Stimulated activated CD4-positive, alpha-beta T cell treated with anti-CD3 and anti-CD28 coated beads, TNF-alpha, amount 100 ng/mL, for 4 hours (primary cell): ENCODE data around the gene SOWAHC.
"Not testable (repeated sequence)": the region's sequence is repeated elsewhere in the genome, so short reads cannot be mapped to it uniquely, and the experiment has no call there.

Experiments
- DNase-seq, 3 experiments: peaks; one replicate each; pipeline ENCODE4 v3.0.0-alpha.2; 2020; ENCODE audit warnings: low read depth in 3 of 3

SOWAHC gene, protein sequence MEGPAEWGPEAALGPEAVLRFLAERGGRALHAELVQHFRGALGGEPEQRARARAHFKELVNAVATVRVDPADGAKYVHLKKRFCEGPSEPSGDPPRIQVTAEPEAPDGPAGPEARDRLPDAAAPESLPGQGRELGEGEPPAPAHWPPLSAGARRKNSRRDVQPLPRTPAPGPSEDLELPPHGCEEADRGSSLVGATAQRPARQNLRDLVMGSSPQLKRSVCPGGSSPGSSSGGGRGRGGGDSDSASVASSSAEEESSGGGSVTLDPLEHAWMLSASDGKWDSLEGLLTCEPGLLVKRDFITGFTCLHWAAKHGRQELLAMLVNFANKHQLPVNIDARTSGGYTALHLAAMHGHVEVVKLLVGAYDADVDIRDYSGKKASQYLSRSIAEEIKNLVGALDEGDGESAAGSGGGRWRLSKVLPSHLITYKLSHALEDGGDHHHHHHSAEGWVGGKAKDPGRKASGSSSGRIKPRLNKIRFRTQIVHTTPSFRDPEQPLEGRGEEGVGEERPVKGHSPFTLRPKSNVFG

GRCh38 chr2:109613922-109614714, at the start of gene SOWAHC, which contains the start of gene SEPTIN10:
Gene SOWAHC (plus strand): TSS chr2:109614364. CDS start chr2:109614490, 126 bp downstream.
Gene SEPTIN10 (minus strand): TSS chr2:109613966. CDS start chr2:109613827, 139 bp downstream.
- peak; percentile 61 to 68 (median 65) for DNase-seq

DNA sequence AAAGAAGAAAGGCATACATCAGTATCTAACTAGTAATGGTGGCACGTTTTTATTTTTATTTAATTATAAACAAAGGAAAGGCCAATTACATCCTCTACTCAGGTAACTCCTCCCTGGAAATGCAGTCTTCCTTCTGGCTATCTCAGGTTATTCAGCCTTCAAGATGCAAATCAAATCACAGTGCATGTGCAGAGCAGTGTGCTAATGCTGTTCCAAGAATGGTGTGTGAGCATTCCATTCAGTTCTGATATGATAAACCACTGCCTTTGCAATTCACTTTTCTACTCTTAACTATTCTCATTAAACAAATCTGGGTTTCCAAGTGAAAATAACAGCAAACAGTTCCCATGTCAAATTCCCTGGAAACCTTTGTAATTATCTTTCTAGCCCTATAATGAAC, 38.8 kb upstream of the SOWAHC start:
- no peak for DNase-seq

GRCh38 chr2:109577630-109578029, 36.5 kb upstream of the SOWAHC start:
- not testable (repeated sequence) for DNase-seq

DNA sequence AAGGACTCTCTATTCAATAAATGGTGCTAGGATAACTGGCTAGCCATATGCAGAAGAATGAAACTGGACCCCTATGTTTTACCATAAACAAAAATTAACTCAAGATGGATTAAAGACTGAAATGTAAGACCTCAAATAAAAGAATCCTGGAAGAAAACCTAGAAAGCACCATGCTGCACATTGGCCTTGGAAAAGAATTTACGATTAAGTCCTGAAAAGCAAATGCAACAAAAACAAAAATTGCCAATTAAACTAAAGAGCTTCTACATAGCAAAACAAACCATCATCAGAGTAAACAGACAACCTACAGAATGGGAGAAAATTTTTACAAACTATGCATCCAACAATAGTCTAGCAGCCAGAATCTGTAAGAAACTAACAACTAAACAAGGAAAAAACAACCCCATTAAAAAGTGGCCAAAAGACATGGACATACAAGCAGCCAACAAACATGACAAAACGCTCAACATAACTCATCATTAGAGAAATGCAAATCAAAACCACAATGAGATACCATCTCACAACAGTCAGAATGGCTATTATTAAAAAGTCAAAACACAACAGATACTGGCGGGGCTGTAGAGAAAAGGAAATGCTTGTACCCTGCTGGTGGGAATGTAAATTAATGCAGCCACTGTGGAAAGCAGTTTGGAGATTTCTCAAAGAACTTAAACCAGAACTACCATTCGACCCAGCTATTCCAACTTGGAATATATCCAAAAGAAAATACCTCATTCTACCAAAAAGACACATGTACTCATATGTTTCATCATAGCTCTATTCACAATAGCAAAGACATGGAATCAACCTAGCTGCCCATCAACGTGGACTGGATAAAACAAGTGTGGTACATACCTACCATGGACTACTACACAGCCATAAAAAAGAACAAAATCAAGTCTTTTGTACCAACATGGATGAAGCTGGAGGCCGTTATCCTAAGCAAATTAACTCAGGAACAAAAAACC, 31.0 kb upstream of the SOWAHC start:
- no peak for DNase-seq

GRCh38 chr2:109586687-109587086, 27.5 kb upstream of the SOWAHC start:
- DNase-seq, result no peak

DNA sequence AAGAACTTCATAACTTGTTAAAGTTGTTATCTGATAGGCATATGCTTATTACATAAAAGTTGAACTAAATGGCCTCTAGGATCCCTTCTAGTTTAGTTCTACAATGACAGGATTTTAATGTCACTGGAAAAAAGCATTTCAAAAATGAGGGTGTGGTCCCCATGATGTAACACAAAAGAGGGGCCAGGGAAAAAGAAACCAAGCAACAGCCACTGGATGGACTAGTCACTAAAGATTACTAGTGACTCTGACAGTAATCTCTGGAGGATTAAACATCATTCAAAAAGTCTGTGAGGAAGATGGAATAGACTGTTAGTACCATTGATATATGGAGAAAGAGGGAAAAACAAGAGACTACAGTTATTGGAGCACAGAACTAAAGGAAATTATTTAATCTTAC, 23.0 kb upstream of the SOWAHC start:
- no peak for DNase-seq

- no peak for DNase-seq
Measured at GRCh38 chr2:109592905-109593304, 21.3 kb upstream of the SOWAHC start.

DNA sequence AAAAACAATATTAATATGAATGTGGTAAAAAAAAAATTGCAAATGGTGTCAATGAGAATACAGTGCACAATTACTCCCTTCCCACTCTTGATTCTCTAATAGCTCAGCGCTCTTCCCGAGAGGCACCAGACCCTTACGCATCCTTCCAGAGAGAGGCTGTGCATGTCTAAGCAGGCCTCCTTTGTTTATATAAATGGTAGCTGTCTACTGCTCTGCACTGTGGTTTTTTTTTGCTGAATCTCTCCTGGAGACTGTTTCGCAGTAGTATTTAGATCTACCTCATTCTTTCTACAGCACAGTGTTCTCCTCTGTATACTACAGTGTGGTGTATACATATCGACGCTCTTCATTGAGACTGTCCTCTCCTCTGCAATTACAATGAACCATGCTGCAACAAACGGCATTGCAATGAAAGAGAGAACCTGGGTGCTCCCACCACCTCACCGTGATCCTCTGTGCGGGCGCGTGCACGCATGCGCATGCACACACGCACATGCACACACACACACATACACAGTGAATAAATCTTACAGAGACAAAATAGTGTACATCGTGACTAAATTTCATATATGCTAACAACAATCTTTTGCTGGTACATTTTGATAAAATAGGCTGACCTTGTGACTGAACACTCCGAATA, 19.8 kb upstream of the SOWAHC start:
- no peak for DNase-seq

DNA sequence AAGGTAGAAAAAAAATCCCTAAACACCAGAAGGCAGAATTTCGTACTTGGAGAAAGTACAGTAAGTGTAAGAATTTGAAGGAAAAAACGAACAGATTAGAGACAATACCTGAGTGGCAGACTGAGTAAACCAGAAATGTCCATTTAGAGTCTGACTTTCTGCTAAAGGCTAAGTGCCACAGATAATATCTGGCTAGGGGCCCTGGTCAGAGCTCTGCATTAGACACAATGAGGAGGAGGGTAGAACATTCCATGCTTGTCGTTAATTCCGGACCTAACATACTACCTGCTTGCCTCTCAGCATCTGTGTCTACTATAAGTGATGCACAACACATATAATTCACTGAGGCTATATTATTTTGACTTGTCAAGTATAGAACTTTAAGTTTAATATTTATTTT, 18.5 kb upstream of the SOWAHC start:
- DNase-seq, result no peak

DNA sequence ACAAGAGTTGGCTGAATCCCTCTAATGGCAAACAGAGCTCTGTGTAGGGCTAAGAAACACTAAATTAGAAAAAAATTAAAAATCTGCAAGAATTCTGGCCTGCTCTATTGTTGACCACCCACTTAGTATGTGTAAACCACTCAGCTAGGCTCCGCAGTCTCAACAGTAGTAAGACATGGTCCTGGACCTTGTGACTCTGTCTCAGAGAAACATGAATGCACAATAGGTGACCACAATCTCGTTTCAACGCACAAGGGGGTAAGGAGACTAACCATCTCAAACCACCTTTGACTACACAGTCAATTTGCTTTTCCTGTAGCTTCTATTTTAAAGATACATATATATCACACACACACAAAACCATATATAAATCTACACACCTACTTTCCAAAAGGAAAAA, 16.9 kb upstream of the SOWAHC start:
- DNase-seq, result no peak

DNA sequence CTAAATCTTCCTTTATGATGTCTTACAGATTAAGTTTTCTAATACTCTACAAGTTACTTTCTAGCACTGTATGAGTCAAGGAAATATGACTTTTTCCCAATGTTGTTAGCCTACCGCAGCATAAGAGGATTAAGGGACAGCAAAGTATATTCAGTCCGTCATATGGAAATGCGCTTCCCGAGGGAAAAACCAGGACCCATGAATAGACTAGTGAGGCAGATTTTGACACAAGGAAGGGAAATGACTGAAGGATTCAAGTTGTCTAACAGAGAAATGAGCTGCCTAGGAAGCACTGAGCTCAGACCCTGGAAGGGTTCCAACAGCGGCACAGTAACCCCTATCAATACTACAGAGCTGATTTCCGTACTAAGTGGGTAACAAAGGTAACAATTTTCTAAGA, 12.4 kb upstream of the SOWAHC start:
- no peak for DNase-seq

GRCh38 chr2:109602617-109603188, 11.5 kb upstream of the SOWAHC start:
- DNase-seq, result no peak

GRCh38 chr2:109604597-109604996, 9.6 kb upstream of the SOWAHC start:
- DNase-seq, result no peak

- DNase-seq, result no peak
Measured at GRCh38 chr2:109607766-109608165, 6.4 kb upstream of the SOWAHC start.

GRCh38 chr2:109609352-109610024, 4.7 kb upstream of the SOWAHC start:
- no peak for DNase-seq

DNA sequence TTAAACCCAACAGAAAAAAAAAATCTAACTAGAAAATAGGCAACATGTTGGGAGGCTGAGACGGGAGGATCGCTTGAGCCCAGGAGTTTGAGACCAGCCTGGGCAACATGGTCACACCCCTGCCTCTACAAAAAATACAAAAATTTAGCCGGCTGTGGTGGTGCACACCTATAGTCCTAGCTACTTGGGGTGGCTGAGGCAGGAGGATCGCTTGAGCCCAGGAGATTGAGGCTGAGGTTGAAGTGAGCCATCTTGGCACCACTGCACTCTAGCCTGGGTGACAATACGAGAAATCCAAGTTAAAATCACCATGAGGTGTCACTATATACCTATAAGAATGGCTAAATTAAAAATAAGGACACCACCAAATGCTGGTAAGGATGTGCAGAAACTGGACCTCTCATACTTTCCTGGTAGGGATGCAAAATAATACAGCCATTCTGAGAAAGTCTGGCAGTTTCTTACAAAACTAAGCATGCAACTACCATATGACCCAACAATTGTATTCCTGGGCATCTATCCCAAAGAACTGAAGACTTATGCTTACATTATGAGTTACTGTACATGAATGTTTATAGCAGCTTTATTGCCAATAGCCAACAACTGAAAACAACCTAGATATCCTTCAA, 2.6 kb upstream of the SOWAHC start:
- DNase-seq, result no peak

DNA sequence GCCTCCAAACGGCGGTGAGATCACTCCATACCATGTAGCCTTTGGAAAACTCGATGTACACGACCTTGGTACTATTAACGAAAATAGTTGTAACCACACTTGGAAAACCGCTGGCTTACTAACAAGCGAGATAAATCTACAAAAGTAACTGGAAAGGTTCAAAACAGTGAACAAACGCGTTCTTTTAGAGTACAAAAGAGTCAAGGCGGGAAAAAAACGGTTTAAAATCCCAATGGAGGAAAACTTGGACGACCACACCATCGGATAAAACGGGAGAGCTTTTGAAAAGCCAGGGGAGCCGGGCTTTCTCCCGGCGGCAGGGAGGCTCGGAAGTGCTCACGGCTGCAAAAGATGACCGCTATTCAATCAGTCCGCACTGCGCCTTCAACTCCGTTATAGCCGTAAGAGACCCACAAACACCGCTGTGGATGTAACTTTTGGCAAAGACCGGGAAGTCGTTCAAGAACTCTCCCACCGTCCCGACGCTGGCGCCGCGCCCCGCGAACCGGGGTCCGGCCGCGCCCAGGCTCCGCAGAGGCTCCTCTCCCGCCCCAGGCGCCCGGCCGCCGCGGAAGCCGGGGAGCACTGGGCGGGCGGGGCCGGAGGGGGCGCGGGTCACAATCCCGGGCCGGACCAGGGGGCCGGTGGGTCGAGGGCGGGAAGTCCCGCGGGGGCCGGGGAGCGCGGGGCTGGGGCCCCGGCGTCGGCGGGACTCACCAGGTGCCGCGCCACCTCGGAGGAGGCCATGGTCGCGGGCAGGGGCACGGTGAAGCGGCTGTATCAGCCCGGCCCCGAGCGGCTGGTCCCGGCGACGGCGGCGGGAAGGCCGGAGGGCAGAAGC, 863 bp upstream of the SOWAHC start:
- no peak for DNase-seq
